Forelimb muscle (tissue), 1 donor: ENCODE measurements around the gene CALHM4. TPM values are rescaled to one million over a fixed set of nuclear protein-coding genes. Genes with fewer than 3 reads are reported as not detected.

Source experiments
- DNase-seq: peaks from one replicate; pipeline ENCODE4 v3.0.0-alpha.2; 2013; ENCODE audit warnings: low read depth
- polyA plus RNA-seq: library from polyadenylated mRNA; unstranded; fragments of 120-200 nt; gene quantifications from one replicate; pipeline ENCODE4 v1.2.1, GENCODE V29; 2013; ENCODE audit not compliant: insufficient read length

CALHM4 gene
- polyA plus RNA-seq, 1 donor: not detected

GRCh38 chr6:116542426-116542825 is 11.1 kb upstream of the CALHM4 start:
- no peak for DNase-seq

DNA sequence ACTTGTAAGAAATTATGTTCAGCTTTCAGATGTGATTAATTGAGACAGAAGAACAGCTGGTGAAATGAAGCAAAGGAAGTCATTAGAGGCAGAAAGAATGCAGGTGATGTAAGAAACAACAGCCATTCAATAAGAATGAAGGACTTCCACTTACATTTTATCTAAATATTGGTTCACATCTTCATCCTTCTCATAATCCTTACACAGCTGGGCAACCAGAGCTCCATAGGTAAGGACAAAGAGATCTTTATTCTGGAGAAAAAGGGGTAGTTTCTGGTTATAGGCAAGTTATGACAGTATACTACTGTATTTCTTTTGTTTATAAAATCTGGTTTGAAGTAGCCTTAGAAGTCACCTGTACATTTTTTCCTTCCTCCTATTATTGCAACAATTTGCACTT is 10.4 kb upstream of the CALHM4 start:
- no peak for DNase-seq

DNA sequence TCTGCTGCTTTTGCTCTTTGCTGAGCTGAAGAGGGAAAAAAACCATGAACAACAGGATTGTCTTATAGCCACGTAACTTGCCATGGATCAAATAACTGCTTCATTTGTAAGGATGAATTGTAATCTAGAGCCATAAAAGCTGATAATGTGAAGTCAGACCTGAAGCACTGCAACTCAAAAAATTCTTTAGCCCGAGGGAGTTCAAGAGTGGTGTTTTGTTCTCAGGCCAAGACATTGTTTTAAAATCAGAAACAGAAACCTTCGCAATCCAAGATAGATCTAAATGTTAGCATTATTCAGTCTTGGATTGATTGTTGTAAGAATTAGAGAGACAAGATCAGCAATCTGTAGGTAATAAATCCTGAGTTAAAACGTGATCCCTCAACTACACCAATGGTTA is 7.9 kb upstream of the CALHM4 start, which contains the start of gene TRAPPC3L:
TSS of gene TRAPPC3L (minus strand) at position 34 of the 400 bp plus-strand sequence. CDS start 170 bp downstream, outside the sequence.
- DNase-seq: no peak

DNA sequence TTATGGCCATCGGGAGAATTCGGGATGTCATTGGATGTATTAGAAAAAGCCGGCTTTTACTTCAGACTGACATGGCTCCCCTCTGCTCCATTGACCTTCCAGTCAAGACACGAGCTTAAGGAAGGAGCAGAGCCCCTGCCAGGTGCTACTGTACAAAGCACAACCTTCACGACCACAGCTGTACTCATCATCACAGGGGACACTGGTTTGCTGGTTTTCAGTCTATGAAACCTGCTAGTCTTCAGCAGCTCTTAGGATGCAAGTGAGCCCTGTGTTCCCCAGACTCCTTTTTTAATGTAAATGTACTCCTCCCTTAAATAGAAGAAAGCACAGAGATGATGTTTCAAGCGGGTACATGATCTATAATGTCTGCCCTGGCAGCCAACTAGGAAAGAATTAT is 6.2 kb upstream of the CALHM4 start:
- no peak for DNase-seq

GRCh38 chr6:116550796-116551195 is 2.8 kb upstream of the CALHM4 start:
- DNase-seq: no peak

DNA sequence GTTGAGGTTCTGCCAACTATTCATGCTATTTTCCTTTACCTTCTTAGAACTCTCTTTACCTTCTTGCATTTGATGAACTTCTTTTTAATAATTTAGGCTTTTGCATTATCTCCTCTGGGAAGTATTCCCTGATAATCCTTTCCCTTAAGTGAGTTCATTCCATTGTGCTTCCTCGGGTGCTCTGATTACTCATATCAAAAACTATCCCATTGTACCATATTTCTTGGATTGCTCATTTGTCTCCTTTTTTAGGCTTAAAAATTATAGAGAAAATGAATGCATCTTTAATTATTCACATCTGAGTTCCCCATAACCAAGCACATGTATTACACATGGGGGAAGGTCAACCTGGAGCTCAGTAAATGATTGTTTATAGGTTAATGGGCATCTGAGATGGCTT is 2.5 kb downstream of the CALHM4 start:
- no peak for DNase-seq

- no peak for DNase-seq
These were observed 3.4 kb downstream of the CALHM4 start for GRCh38 chr6:116556814-116557415.

DNA sequence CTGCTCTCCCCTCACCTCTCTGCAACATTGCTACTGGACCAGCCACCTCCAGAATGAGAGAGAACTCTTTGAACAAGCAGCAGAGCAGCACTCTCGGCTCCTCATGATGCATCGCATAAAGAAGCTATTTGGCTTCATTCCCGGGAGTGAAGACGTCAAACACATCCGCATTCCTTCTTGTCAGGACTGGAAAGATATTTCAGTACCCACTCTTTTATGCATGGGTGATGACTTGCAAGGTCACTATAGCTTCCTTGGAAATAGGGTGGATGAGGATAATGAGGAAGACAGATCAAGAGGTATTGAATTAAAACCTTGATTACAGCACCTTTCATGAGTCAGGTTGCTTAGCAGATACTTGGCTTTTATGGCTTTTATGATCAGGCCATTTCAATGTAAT is 4.3 kb downstream of the CALHM4 start:
- DNase-seq: no peak

- no peak for DNase-seq
These were observed 6.6 kb downstream of the CALHM4 start for GRCh38 chr6:116560130-116560529.

DNA sequence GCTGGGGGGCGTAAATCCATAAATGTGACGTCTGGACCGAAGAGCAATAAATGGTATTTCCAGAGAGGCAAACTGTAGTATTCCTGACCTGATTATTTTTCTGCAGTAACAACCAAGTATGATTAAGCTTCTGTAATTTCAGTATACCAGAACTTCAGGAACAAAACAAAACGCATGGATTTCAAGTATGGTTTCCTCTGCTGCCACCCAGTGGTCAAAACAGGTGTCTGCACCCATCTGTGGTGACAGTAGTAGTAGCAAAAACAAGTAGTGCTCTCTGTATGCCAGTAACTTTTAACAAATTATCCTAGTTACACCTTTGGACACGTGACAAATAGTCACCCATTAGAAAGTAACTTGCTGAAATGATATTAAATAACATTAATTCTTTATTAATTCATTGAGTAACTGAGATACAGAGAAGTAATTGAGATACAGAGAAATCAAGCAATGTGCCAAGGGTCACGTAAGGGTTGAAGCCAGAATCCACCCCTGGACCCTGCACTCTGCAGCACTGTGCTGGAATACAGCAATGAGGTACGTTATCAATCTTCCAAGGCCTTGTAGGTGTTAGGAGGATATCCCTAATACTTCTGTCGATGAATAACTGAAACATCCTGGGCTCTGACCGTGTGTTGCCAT is 7.9 kb downstream of the CALHM4 start:
- DNase-seq: peak; percentile 48

DNA sequence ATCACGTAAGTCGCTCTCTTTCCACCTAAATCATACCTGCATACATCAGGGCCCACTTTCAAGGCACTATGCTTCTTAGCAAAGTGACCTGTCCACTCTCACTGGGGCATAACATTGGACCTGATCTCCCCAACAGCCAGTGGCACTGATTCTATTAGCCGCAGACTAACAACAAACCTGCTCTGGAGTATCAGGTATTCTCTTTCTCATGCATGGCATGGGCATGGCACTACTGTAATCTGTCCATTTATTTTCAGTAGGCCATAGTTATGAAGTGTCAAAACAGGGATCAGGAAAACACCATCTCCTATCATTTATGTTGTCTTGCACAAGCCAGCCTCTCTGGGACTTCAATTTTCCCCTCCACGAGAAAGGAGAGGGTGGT is 8.5 kb downstream of the CALHM4 start:
- DNase-seq: no peak

DNA sequence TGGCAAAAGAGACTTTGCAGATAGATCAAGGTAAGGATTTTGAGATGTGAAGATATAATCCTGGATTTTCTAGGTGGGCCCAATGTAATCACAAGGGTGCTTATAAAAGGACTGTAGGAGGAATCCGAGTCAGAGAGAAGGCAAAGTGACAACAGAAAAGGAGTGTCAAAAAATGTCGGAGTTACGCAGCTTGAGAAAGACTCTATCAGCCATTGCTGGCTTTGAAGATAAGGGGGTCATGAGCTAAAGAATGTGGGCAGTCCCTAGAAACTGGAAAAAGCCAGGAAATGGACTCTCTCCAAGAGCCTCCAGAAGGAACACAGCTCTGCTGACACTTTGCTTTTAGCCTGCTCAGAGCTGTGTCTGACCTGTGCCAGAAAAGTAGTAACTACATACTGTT is 9.1 kb downstream of the CALHM4 start:
- no peak for DNase-seq

- DNase-seq: no peak
These were observed 10.3 kb downstream of the CALHM4 start for GRCh38 chr6:116563830-116564229.

DNA sequence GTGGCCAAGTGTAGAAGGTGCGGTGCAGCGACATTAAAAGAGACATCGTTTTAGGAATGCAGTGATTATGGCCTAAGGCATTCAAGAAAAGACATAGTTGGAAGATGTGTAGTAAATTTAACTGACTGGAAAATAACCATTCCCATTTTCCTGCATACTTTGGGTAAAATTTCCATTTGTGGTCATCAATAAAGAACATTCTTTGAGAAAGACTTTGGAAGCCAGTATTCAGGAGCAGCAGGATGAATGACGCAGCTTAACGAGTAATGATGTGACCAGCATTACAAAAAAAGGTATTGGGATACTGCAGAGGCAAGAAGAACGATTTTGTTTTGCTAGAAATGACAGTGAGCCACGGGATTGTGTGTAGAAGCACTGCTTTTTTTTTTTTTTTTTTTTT is 10.8 kb downstream of the CALHM4 start:
- no peak for DNase-seq

- no peak for DNase-seq
These were observed 11.6 kb downstream of the CALHM4 start for GRCh38 chr6:116564921-116565872.

DNA sequence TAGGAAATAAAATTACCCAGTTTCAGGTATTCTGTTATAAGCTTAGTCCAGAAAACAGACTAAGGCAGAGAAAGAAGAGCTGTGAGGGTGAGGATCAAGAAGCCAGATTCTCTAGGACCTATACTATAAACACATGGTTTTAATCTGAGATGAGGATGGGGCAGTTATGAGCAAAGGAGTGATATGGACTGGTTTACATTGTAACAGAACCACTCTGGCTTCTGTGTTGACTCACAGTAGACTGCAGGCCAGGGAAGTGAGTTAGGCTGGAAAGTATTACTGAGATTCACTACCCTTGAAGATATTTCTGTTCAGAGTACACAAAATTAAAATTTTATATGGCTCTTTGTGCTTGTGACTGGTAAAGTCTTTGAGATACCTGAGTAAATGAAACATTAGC is 14.6 kb downstream of the CALHM4 start:
- no peak for DNase-seq

- no peak for DNase-seq
These were observed 15.5 kb downstream of the CALHM4 start for GRCh38 chr6:116568821-116569755.

- peak; percentile 97 for DNase-seq
These were observed 17.5 kb downstream of the CALHM4 start, which contains the start of gene RWDD1 for GRCh38 chr6:116570856-116571682. TSS of gene RWDD1 (plus strand) at chr6:116571504. CDS start at chr6:116571583, 79 bp downstream.

GRCh38 chr6:116571683-116572000 is 18.1 kb downstream of the CALHM4 start:
- DNase-seq: no peak

- DNase-seq: no peak
These were observed 18.6 kb downstream of the CALHM4 start for GRCh38 chr6:116572162-116572561.

- no peak for DNase-seq
These were observed 21.7 kb downstream of the CALHM4 start for GRCh38 chr6:116575227-116575626.
